ENCODE measurements around the gene XPNPEP3. TPM values are rescaled to one million over a fixed set of nuclear protein-coding genes. Genes with fewer than 3 reads are reported as not detected.
"Not testable (repeated sequence)": the region's sequence is repeated elsewhere in the genome, so short reads cannot be mapped to it uniquely, and the experiment has no call there.

Gene XPNPEP3
- polyA plus RNA-seq, 1 donor: 12.1 TPM

GRCh38 chr22:40855979-40856512 lies 902 bp upstream of the XPNPEP3 start:
- Histone ChIP-seq H3K9me3 (ENCODE audit: control insufficient read depth, low read depth, low read length) (no peaks in the 10 kb centered on the region), H3K27me3 (ENCODE audit: control insufficient read depth, insufficient read depth, low read length) (no peaks in the 10 kb centered on the region), H3K4me1 (ENCODE audit: control insufficient read depth, insufficient read depth, low read length) (peaks cover 30% of the 10 kb centered on the region), H3K27ac (ENCODE audit: low read length) (peak overlapping the region; percentile 99), H3K36me3 (ENCODE audit: control insufficient read depth, insufficient read depth, low read length) (peaks cover 5% of the 10 kb centered on the region), H3K4me3 (ENCODE audit: low read length) (peak overlapping the region; percentile 99)
- 0% methylated on average over 2 of the region's 29 CpGs for WGBS (ENCODE audit: insufficient coverage, low lambda C conversion rate)
- DNase-seq: peak in 1 of 2 donors; percentile 63

- DNase-seq: no peak
- H3K27me3 ChIP-seq (ENCODE audit: control insufficient read depth, insufficient read depth, low read length): no peaks in the 10 kb centered on the region
- H3K4me1 ChIP-seq (ENCODE audit: control insufficient read depth, insufficient read depth, low read length): peaks cover 27% of the 10 kb centered on the region
- H3K36me3 ChIP-seq (ENCODE audit: control insufficient read depth, insufficient read depth, low read length): peaks cover 11% of the 10 kb centered on the region
- H3K9me3 ChIP-seq (ENCODE audit: control insufficient read depth, low read depth, low read length): no peaks in the 10 kb centered on the region
- 25% methylated on average over 2 of the region's 18 CpGs for WGBS (ENCODE audit: insufficient coverage, low lambda C conversion rate)
- peak overlapping the region; percentile 99 for H3K4me3 ChIP-seq (ENCODE audit: low read length)
- peak overlapping the region; percentile 99 for H3K27ac ChIP-seq (ENCODE audit: low read length)
Observed at GRCh38 chr22:40857309-40857855, 434 bp downstream of the XPNPEP3 start.

- WGBS (ENCODE audit: insufficient coverage, low lambda C conversion rate): no CpG with 5 or more reads among the region's 3 CpGs
- H3K9me3 ChIP-seq (ENCODE audit: control insufficient read depth, low read depth, low read length): no peaks in the 10 kb centered on the region
- H3K36me3 ChIP-seq (ENCODE audit: control insufficient read depth, insufficient read depth, low read length): peaks cover 14% of the 10 kb centered on the region
- no peaks in the 10 kb centered on the region for H3K27me3 ChIP-seq (ENCODE audit: control insufficient read depth, insufficient read depth, low read length)
- H3K4me1 ChIP-seq (ENCODE audit: control insufficient read depth, insufficient read depth, low read length): peaks cover 4% of the 10 kb centered on the region
- no peak within 1 kb of the TSS for H3K27ac ChIP-seq (ENCODE audit: low read length)
- no peak within 1 kb of the TSS for H3K4me3 ChIP-seq (ENCODE audit: low read length)
- no peak for DNase-seq
Observed at GRCh38 chr22:40862013-40862412, 5.1 kb downstream of the XPNPEP3 start, which contains the start of gene DNAJB7. DNAJB7 (minus strand) TSS chr22:40862113; CDS start chr22:40861994, 119 bp downstream.

GRCh38 chr22:40862537-40862936 lies 5.6 kb downstream of the XPNPEP3 start:
- Histone ChIP-seq H3K27me3 (ENCODE audit: control insufficient read depth, insufficient read depth, low read length) (no peaks in the 10 kb centered on the region), H3K27ac (ENCODE audit: low read length) (no peak overlapping the region), H3K36me3 (ENCODE audit: control insufficient read depth, insufficient read depth, low read length) (peaks cover 14% of the 10 kb centered on the region), H3K4me3 (ENCODE audit: low read length) (no peak overlapping the region), H3K9me3 (ENCODE audit: control insufficient read depth, low read depth, low read length) (no peaks in the 10 kb centered on the region), H3K4me1 (ENCODE audit: control insufficient read depth, insufficient read depth, low read length) (peaks cover 4% of the 10 kb centered on the region)
- no peak for DNase-seq
- 93% methylated on average over 2 of the region's 2 CpGs for WGBS (ENCODE audit: insufficient coverage, low lambda C conversion rate)

- H3K4me1 ChIP-seq (ENCODE audit: control insufficient read depth, insufficient read depth, low read length): no peaks in the 10 kb centered on the region
- no peaks in the 10 kb centered on the region for H3K27me3 ChIP-seq (ENCODE audit: control insufficient read depth, insufficient read depth, low read length)
- H3K4me3 ChIP-seq (ENCODE audit: low read length): no peak overlapping the region
- no peaks in the 10 kb centered on the region for H3K9me3 ChIP-seq (ENCODE audit: control insufficient read depth, low read depth, low read length)
- DNase-seq: no peak
- WGBS (ENCODE audit: insufficient coverage, low lambda C conversion rate): no CpG with 5 or more reads among the region's 2 CpGs
- H3K36me3 ChIP-seq (ENCODE audit: control insufficient read depth, insufficient read depth, low read length): peaks cover 12% of the 10 kb centered on the region
- no peak overlapping the region for H3K27ac ChIP-seq (ENCODE audit: low read length)
Observed at GRCh38 chr22:40867109-40867508, 10.2 kb downstream of the XPNPEP3 start.

GRCh38 chr22:40868379-40868778 lies 11.4 kb downstream of the XPNPEP3 start:
- no CpG with 5 or more reads among the region's 6 CpGs for WGBS (ENCODE audit: insufficient coverage, low lambda C conversion rate)
- H3K36me3 ChIP-seq (ENCODE audit: control insufficient read depth, insufficient read depth, low read length): peaks cover 14% of the 10 kb centered on the region
- H3K9me3 ChIP-seq (ENCODE audit: control insufficient read depth, low read depth, low read length); H3K4me3 ChIP-seq (ENCODE audit: low read length); H3K27me3 ChIP-seq (ENCODE audit: control insufficient read depth, insufficient read depth, low read length); H3K27ac ChIP-seq (ENCODE audit: low read length); H3K4me1 ChIP-seq (ENCODE audit: control insufficient read depth, insufficient read depth, low read length): not testable (repeated sequence)
- DNase-seq: peak in 1 of 2 donors; percentile 6

- peaks cover 5% of the 10 kb centered on the region for H3K4me1 ChIP-seq (ENCODE audit: control insufficient read depth, insufficient read depth, low read length)
- H3K4me3 ChIP-seq (ENCODE audit: low read length): no peak overlapping the region
Observed at GRCh38 chr22:40874016-40874415, 17.1 kb downstream of the XPNPEP3 start.

GRCh38 chr22:40875111-40875510 lies 18.2 kb downstream of the XPNPEP3 start:
- H3K9me3 ChIP-seq (ENCODE audit: control insufficient read depth, low read depth, low read length): no peaks in the 10 kb centered on the region
- peaks cover 14% of the 10 kb centered on the region for H3K4me1 ChIP-seq (ENCODE audit: control insufficient read depth, insufficient read depth, low read length)
- peak overlapping the region; percentile 58 for H3K27ac ChIP-seq (ENCODE audit: low read length)
- H3K27me3 ChIP-seq (ENCODE audit: control insufficient read depth, insufficient read depth, low read length): no peaks in the 10 kb centered on the region
- no peak for DNase-seq
- peaks cover 10% of the 10 kb centered on the region for H3K36me3 ChIP-seq (ENCODE audit: control insufficient read depth, insufficient read depth, low read length)
- no CpG with 5 or more reads among the region's 3 CpGs for WGBS (ENCODE audit: insufficient coverage, low lambda C conversion rate)
- peak overlapping the region; percentile 49 for H3K4me3 ChIP-seq (ENCODE audit: low read length)

More at GRCh38 chr22:40874016-40874415, 17.1 kb downstream of the XPNPEP3 start:
- Histone ChIP-seq H3K9me3 (ENCODE audit: control insufficient read depth, low read depth, low read length) (no peaks in the 10 kb centered on the region), H3K36me3 (ENCODE audit: control insufficient read depth, insufficient read depth, low read length) (peaks cover 10% of the 10 kb centered on the region), H3K27ac (ENCODE audit: low read length) (no peak overlapping the region), H3K27me3 (ENCODE audit: control insufficient read depth, insufficient read depth, low read length) (no peaks in the 10 kb centered on the region)
- no peak for DNase-seq
- 86% methylated on average over 2 of the region's 3 CpGs for WGBS (ENCODE audit: insufficient coverage, low lambda C conversion rate)

GRCh38 chr22:40876907-40877306 lies 20.0 kb downstream of the XPNPEP3 start:
- Histone ChIP-seq H3K4me3 (ENCODE audit: low read length) (peak overlapping the region; percentile 49), H3K27ac (ENCODE audit: low read length) (peak overlapping the region; percentile 58), H3K36me3 (ENCODE audit: control insufficient read depth, insufficient read depth, low read length) (peaks cover 9% of the 10 kb centered on the region), H3K27me3 (ENCODE audit: control insufficient read depth, insufficient read depth, low read length) (no peaks in the 10 kb centered on the region), H3K4me1 (ENCODE audit: control insufficient read depth, insufficient read depth, low read length) (peaks cover 17% of the 10 kb centered on the region), H3K9me3 (ENCODE audit: control insufficient read depth, low read depth, low read length) (no peaks in the 10 kb centered on the region)
- peak in 1 of 2 donors; percentile 4 for DNase-seq
- whole genome bisulfite sequencing (ENCODE audit: insufficient coverage, low lambda C conversion rate): no CpG with 5 or more reads among the region's 1 CpG

- peak overlapping the region; percentile 58 for H3K27ac ChIP-seq (ENCODE audit: low read length)
- H3K9me3 ChIP-seq (ENCODE audit: control insufficient read depth, low read depth, low read length): no peaks in the 10 kb centered on the region
- 40% methylated on average over 1 of the region's 3 CpGs for WGBS (ENCODE audit: insufficient coverage, low lambda C conversion rate)
- peaks cover 17% of the 10 kb centered on the region for H3K4me1 ChIP-seq (ENCODE audit: control insufficient read depth, insufficient read depth, low read length)
- DNase-seq: peak; percentile 57 to 84
- peaks cover 12% of the 10 kb centered on the region for H3K36me3 ChIP-seq (ENCODE audit: control insufficient read depth, insufficient read depth, low read length)
- H3K4me3 ChIP-seq (ENCODE audit: low read length): peak overlapping the region; percentile 49
- H3K27me3 ChIP-seq (ENCODE audit: control insufficient read depth, insufficient read depth, low read length): no peaks in the 10 kb centered on the region
Observed at GRCh38 chr22:40877488-40877887, 20.5 kb downstream of the XPNPEP3 start.

GRCh38 chr22:40878922-40879321 lies 22.0 kb downstream of the XPNPEP3 start:
- Histone ChIP-seq H3K36me3 (ENCODE audit: control insufficient read depth, insufficient read depth, low read length) (peaks cover 7% of the 10 kb centered on the region), H3K9me3 (ENCODE audit: control insufficient read depth, low read depth, low read length) (no peaks in the 10 kb centered on the region), H3K4me3 (ENCODE audit: low read length) (no peak overlapping the region), H3K4me1 (ENCODE audit: control insufficient read depth, insufficient read depth, low read length) (peaks cover 17% of the 10 kb centered on the region), H3K27me3 (ENCODE audit: control insufficient read depth, insufficient read depth, low read length) (no peaks in the 10 kb centered on the region), H3K27ac (ENCODE audit: low read length) (peak overlapping the region; percentile 58)
- WGBS (ENCODE audit: insufficient coverage, low lambda C conversion rate): no CpG with 5 or more reads among the region's 2 CpGs
- peak; percentile 63 to 84 for DNase-seq

Data from large intestine (tissue), 3 donors.